Coronary artery (tissue), 2 donors: ENCODE measurements around the gene TRIM44.

Experiments used
- DNase-seq: peaks from one replicate; pipeline ENCODE4 v3.0.0-alpha.2; 2017; ENCODE audit warnings: low spot score
- H3K27ac ChIP-seq, 2 donors: fragments of 200-600 bp; sonication (generic); one replicate each; pipeline ENCODE4 v1.5.1; 2016 to 2019
- H3K4me3 ChIP-seq: fragments of 200-600 bp; sonication (generic); 2 replicates; pipeline ENCODE4 v1.5.1; 2016; ENCODE audit warnings: mild to moderate bottlenecking, moderate library complexity
- CTCF ChIP-seq: fragments of 200-600 bp; sonication (generic); IDR thresholded peaks from one replicate; pipeline ENCODE4 v1.5.1; 2019; ENCODE audit warnings: antibody characterized with exemption

TRIM44 gene

GRCh38 chr11:35671396-35672127, 9.0 kb downstream of the TRIM44 start:
- H3K4me3 ChIP-seq: no peak overlapping the region
- TF ChIP-seq CTCF: no peak
- DNase-seq: no peak
- no peak overlapping the region for H3K27ac ChIP-seq

GRCh38 chr11:35672608-35673007, 10.0 kb downstream of the TRIM44 start:
- TF ChIP-seq CTCF: no peak
- no peak for DNase-seq
- Histone ChIP-seq H3K4me3 (no peak overlapping the region), H3K27ac (no peak overlapping the region)

- H3K4me3 ChIP-seq: no peak overlapping the region
- TF ChIP-seq CTCF: no peak
- peak overlapping the region; percentile 36 to 48 for H3K27ac ChIP-seq
- DNase-seq: no peak
Observed at GRCh38 chr11:35675901-35676610, 13.5 kb downstream of the TRIM44 start.

GRCh38 chr11:35676611-35676965, 14.0 kb downstream of the TRIM44 start:
- TF ChIP-seq CTCF: no peak
- DNase-seq: no peak
- H3K4me3 ChIP-seq: no peak overlapping the region
- H3K27ac ChIP-seq: peak overlapping the region; percentile 36 to 48

- DNase-seq: no peak
- no peak for TF ChIP-seq CTCF
- Histone ChIP-seq H3K4me3 (no peak overlapping the region), H3K27ac (no peak overlapping the region)
Observed at GRCh38 chr11:35677904-35678303, 15.3 kb downstream of the TRIM44 start.

- DNase-seq: no peak
- H3K4me3 ChIP-seq: no peak overlapping the region
- no peak for TF ChIP-seq CTCF
- no peak overlapping the region for H3K27ac ChIP-seq
Observed at GRCh38 chr11:35678471-35678870, 15.9 kb downstream of the TRIM44 start.

- TF ChIP-seq CTCF: no peak
- DNase-seq: no peak
- H3K4me3 ChIP-seq: no peak overlapping the region
- no peak overlapping the region for H3K27ac ChIP-seq
Observed at GRCh38 chr11:35678975-35679374, 16.4 kb downstream of the TRIM44 start.
